HG03139 (cell line): ENCODE results near the gene CADPS2.

ENCODE experiments used
- ATAC-seq: cut with Tn5 transposase; IDR thresholded peaks from one replicate; pipeline ENCODE4 v1.9.1; 2021; ENCODE audit not compliant: unreplicated experiment

CADPS2 gene

DNA sequence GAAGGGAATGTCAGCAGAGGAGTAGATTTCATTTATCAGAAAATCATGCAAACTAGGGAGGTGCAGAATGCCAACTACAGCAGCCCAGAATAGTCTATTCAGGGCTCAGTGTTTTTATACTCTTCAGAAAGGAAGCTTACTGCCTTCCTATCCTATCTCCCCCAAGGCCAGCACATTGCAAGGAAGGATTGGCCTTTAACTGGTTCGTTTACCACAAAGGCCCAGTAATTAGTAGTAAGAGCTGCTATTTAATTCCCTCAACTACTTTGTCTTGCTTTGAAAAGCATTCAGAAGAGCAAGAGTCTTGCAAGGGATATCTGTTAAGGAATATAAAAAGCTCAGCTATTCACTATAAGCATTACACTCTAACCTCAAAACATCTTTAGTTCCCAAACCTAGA, 97.1 kb downstream of the CADPS2 start:
- ATAC-seq, result no peak

GRCh38 chr7:122770686-122771335, 115.4 kb downstream of the CADPS2 start:
- ATAC-seq, result no peak

DNA sequence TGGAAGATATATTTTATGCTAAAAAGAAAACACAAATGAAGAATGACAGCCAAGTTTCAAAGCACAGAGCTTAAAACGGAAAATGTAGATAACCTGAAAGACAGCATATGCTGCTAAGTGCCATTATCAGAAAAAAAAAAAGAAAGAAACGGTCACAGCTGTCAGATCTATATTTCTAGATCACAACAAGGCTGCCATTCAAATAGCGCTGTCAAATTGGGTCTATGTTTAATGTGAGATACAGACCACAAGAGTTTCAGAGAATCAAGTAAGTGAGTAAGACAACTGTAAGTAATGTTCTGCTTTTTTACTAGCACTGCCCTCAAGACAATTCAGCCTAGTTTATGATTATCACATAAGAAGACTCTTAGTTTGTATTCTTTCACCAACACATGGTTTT, 117.4 kb downstream of the CADPS2 start:
- no peak for ATAC-seq

- no peak for ATAC-seq
Observed at GRCh38 chr7:122767339-122767738, 118.9 kb downstream of the CADPS2 start.

GRCh38 chr7:122766593-122766992, 119.7 kb downstream of the CADPS2 start:
- ATAC-seq, result no peak

- no peak for ATAC-seq
Observed at GRCh38 chr7:122764902-122765301, 121.4 kb downstream of the CADPS2 start.

- no peak for ATAC-seq
Observed at GRCh38 chr7:122764020-122764419, 122.2 kb downstream of the CADPS2 start.

- no peak for ATAC-seq
Observed at GRCh38 chr7:122762071-122762470, 124.2 kb downstream of the CADPS2 start.

DNA sequence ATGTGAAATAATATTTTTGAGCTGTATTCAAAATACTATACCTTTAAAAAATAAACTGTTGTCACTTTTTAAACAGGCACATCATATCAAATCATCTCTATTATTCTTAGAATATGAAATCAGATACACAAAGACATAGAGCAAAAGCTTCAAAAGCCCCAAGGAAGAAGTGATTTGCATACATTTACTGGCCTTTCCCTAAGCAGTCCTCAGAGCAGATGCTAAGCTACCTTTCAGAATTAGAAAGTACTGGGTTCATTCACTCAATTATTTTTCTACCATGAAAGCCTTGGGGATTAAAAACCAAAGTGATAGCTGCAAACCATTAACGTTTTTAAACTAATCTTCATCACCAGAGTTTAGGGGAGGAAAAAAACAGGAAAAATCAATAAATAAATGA, 127.8 kb downstream of the CADPS2 start:
- no peak for ATAC-seq

DNA sequence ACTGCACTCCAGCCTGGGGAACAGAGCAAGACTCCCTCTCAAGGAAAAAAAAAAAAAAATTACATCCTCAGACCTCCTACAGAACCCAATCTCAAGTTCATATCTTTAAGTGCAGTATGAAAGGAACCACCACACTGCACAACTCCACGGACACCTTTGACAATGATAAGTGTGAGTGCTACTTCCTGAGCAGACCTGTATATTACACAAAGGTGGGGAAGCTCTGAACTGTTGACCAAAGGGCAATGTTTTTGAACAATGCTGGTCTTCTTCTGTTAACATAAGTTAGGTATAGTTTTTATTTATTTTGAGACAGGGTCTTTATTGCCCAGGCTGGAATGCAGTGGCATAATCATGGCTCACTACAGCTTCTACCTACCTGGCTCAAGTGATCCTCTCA, 129.4 kb downstream of the CADPS2 start:
- no peak for ATAC-seq

- ATAC-seq, result no peak
Observed at GRCh38 chr7:122755696-122756095, 130.6 kb downstream of the CADPS2 start.

DNA sequence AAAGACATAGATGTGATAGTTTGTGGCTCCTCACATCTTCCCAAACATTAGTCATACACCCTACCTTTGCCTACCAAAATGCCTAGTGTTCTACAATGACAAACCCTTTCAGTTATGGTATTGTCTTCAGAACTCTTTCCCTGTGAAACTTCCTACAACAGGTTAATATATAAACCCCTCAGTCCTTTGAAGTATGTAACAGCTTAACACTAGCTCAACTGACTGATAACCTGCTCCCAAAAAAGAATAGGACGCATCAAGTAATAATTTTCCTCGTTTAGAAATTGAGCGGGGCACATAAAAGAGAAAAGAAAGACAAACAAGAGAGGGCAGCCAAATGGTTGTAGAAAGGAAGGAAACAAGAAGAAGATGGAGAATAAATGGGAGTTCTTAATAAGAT, 133.7 kb downstream of the CADPS2 start:
- ATAC-seq, result no peak

- ATAC-seq, result no peak
Observed at GRCh38 chr7:122750389-122750788, 135.9 kb downstream of the CADPS2 start.

DNA sequence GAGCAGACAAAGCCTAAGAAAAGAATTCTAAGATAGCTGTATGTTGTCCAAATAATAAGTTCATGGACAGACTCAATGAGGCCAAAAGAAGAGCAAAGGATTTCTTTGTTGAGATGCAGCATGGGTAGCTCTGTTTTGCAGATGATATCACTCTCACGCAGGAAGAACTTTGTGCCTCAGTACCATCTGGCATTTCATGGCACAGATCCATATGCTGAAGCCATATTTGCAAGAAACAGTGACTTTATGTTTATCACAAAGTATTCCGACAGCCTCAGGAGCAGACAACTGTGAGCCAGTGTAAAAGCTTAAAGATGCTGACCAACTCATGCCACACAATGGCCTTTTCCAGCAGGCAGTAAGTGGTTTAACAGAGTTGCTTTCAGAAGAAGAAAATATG, 138.1 kb downstream of the CADPS2 start:
- no peak for ATAC-seq

GRCh38 chr7:122746948-122747347, 139.3 kb downstream of the CADPS2 start:
- ATAC-seq, result no peak

DNA sequence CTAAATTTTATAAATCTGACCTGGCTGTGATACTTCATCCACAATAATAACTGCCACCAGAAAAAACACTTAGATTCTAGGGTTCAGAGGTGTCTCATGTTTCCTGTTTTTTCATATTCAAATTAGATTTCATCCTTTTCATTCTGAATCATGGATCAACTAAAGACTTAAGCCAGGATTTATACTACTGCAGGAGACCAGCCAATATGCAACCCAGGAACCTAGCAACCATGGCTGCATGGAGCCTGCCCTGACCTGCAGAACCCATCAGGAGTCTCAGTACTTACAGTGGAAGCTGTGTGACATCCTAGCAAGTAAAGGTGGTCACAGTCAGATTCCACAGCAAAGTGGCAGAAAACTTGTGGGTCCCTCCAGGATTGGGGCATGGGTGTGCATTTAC, 143.0 kb downstream of the CADPS2 start:
- no peak for ATAC-seq

GRCh38 chr7:122738947-122739346, 147.3 kb downstream of the CADPS2 start:
- no peak for ATAC-seq

DNA sequence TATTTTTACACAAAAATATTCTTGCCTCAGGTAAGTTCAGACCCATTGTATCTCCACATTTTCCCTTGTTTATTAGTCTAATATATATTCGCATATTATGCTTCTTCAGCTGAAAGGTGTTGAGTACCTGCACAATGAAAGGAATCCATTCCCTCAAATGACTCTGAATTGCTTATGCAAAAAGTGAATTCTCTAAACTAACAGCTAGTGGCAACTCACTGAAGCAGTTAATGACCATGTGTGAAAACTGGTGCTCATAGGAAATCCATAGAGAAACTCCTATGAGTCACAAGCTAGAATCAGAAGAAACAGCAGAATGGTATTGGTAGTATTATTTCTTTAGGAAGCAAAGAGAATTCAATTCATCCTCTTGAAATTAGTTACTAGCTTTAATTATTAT, 150.1 kb downstream of the CADPS2 start:
- no peak for ATAC-seq

GRCh38 chr7:122727759-122728158, 158.5 kb downstream of the CADPS2 start:
- ATAC-seq, result no peak

DNA sequence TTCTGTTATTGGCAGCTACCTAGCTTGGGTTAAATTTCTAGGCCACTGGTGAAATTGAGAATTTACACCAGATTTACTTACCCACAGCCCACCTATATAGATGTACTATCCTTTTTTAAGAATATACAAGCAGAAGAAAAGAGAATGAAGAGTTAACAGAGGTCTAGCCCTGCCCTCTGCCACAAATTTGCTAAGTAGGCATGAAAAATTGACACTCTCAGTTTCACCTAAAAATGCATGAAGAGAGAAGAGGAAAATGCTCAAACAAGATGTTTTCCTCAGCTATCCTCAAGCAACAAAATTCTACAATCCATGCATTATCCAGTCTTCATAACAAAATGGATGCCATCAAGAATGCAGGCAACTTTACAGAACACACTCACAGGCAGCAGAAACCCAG, 158.9 kb downstream of the CADPS2 start:
- no peak for ATAC-seq

DNA sequence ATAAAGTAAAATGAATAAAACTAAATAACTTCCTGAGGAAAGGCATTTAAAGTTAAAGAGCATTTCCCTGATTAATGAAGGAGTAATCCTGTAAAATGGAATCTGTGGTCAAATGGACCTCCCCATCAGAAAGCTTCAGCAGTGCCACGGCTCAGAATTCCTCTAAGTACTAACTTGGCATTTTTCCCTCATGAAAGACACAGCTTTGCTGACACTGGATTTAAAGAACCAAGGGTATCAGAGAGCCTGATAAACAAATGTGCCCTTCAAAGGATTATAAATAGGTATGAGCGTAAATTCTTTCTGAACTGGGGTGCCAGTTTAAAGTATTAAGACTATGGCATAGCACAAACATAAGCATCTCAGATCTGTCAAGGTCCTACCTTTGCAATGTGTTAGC, 159.4 kb downstream of the CADPS2 start:
- ATAC-seq, result no peak

GRCh38 chr7:122724366-122724765, 161.9 kb downstream of the CADPS2 start:
- no peak for ATAC-seq

DNA sequence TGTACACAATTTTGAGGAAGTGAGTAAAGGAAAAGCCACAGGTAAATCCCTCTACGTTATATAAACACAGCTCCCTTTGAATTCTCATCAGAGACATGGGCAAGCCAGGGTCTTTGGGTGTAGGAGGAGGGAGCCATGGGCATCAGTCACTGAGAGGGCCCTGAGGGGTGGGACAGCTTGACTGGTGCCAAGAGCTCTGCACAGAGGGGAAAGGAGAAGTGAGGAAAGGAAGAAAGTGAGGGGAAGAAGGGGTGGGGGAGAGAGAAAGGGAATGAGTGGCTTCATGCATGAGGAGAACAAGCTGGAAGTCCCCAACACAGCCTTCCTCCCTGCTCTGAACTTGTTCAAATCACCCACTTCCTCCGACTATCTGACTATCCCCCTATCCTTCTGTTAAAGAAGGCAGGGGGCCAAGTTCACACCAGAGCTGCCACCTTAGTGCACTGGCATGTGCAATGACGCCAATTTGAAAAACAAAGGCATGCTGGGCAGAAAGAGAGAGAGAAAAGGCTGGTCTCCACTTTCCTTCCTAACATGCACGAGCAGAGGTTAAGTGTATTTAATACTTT, 167.2 kb downstream of the CADPS2 start:
- no peak for ATAC-seq
